ENCODE data around the gene RBMS1. TPM values are rescaled to one million over a fixed set of nuclear protein-coding genes. Genes with fewer than 3 reads are reported as not detected.

The RBMS1 gene
- total and polyA plus RNA-seq, 2 experiments from 2014 or later = 55.5 to 94.8 TPM

- H3K27me3 Mint-ChIP-seq (ENCODE audit: insufficient read depth, low read depth, poor library complexity) = peaks cover 4% of the 10 kb centered on the region
- H4K20me1 ChIP-seq (replicated peaks; ENCODE audit: insufficient read depth) = peaks cover 6% of the 10 kb centered on the region
- H3K4me3 ChIP-seq = no peak overlapping the region
- no peak overlapping the region for H3K4me3 Mint-ChIP-seq
- peaks cover 39% of the 10 kb centered on the region for H3K36me3 Mint-ChIP-seq (ENCODE audit: low read depth)
- no peak overlapping the region for H3K4me2 ChIP-seq
- 0 out of 2 replicates have a peak, but pooled peaks cover 5% of the 10 kb centered on the region for H3K36me3 ChIP-seq (ENCODE audit: insufficient read depth)
- no peak for ATAC-seq
- no peak for TF ChIP-seq REST (IDR thresholded peaks at IDR 0.05; ENCODE audit: unreplicated experiment)
- no peak for TF ChIP-seq STAT1 (IDR thresholded peaks at IDR 0.05; ENCODE audit: unreplicated experiment)
- TF ChIP-seq ZNF114 (CRISPR knock-in tag; IDR thresholded peaks at IDR 0.05) = no peak
- no peaks in the 10 kb centered on the region for H3K27me3 ChIP-seq (ENCODE audit: insufficient read depth)
- H3K9me2 ChIP-seq (ENCODE audit: insufficient read depth) = no peaks in the 10 kb centered on the region
- peak overlapping the region; percentile 23; the same call in 1 of the 2 replicates for H3K27ac ChIP-seq (ENCODE audit: low read depth)
- H3K4me1 Mint-ChIP-seq = no peaks in the 10 kb centered on the region
- no peak overlapping the region for H3K27ac Mint-ChIP-seq
- no peak overlapping the region for H2AFZ ChIP-seq
- no peaks in the 10 kb centered on the region for H3F3A ChIP-seq (replicated peaks; ENCODE audit: low read depth)
- DNase-seq (ENCODE audit: low spot score) = no peak
- peaks cover 20% of the 10 kb centered on the region for H3K9me3 Mint-ChIP-seq
- no peaks in the 10 kb centered on the region for H3K4me1 ChIP-seq (ENCODE audit: insufficient read depth)
- peaks cover 50% of the 10 kb centered on the region for H3K79me2 ChIP-seq (replicated peaks; ENCODE audit: insufficient read depth)
These were observed 59.2 kb downstream of the RBMS1 start for GRCh38 chr2:160434254-160434948.

GRCh38 chr2:160433466-160434140 lies 60.0 kb downstream of the RBMS1 start:
- ATAC-seq (no peak), DNase-seq (ENCODE audit: low spot score) (no peak)
- Histone ChIP-seq H3K9me2 (ENCODE audit: insufficient read depth) (no peaks in the 10 kb centered on the region), H4K20me1 (replicated peaks; ENCODE audit: insufficient read depth) (peaks cover 6% of the 10 kb centered on the region), H2AFZ (no peak overlapping the region), H3F3A (replicated peaks; ENCODE audit: low read depth) (no peaks in the 10 kb centered on the region), H3K27ac (ENCODE audit: low read depth) (no peak overlapping the region), H3K27me3 (ENCODE audit: insufficient read depth) (no peaks in the 10 kb centered on the region), H3K36me3 (ENCODE audit: insufficient read depth) (0 out of 2 replicates have a peak, but pooled peaks cover 5% of the 10 kb centered on the region), H3K79me2 (replicated peaks; ENCODE audit: insufficient read depth) (peaks cover 50% of the 10 kb centered on the region), H3K4me1 (ENCODE audit: insufficient read depth) (no peaks in the 10 kb centered on the region), H3K4me3 (no peak overlapping the region), H3K4me2 (no peak overlapping the region)
- no peak overlapping the region for H3K4me3 Mint-ChIP-seq
- H3K36me3 Mint-ChIP-seq (ENCODE audit: low read depth) = peaks cover 36% of the 10 kb centered on the region
- peaks cover 4% of the 10 kb centered on the region for H3K27me3 Mint-ChIP-seq (ENCODE audit: insufficient read depth, low read depth, poor library complexity)
- H3K9me3 Mint-ChIP-seq = peaks cover 20% of the 10 kb centered on the region
- no peak overlapping the region for H3K27ac Mint-ChIP-seq
- no peaks in the 10 kb centered on the region for H3K4me1 Mint-ChIP-seq
- TF ChIP-seq ZNF462 (CRISPR knock-in tag; IDR thresholded peaks at IDR 0.05) = no peak
- TF ChIP-seq NANOG (IDR thresholded peaks at IDR 0.05; ENCODE audit: borderline replicate concordance) = no peak
- no peak for TF ChIP-seq ZNF114 (CRISPR knock-in tag; IDR thresholded peaks at IDR 0.05)
- TF ChIP-seq POLR2AphosphoS5 (IDR thresholded peaks at IDR 0.05; ENCODE audit: low read depth) = no peak
- TF ChIP-seq CTCF (conservative IDR thresholded peaks at IDR 0.05; ENCODE audit: low read depth in 2 of 2) = no peak
- no peak for TF ChIP-seq CREB1 (CRISPR knock-in tag; IDR thresholded peaks at IDR 0.05; ENCODE audit: low read depth)
- TF ChIP-seq EZH2phosphoT487 (IDR thresholded peaks at IDR 0.05; ENCODE audit: unreplicated experiment) = no peak

Data from GM23338 (cell line).